A673 (cell line): ENCODE results near the gene MEAF6. TPM values are rescaled to one million over a fixed set of nuclear protein-coding genes. Genes with fewer than 3 reads are reported as not detected.

Source experiments
- BruUV-seq: library from RNA; stranded (reverse); fragments of 400-500 nt; replicated peaks from 2 replicates; lab custom pipeline; 2021; lab: Mats Ljungman, UMichigan
- CTCF ChIA-PET: fragments of 300-600 bp; sonication (Branson Sonifier 250); formaldehyde crosslinking; loops from one replicate; lab custom pipeline; 2022; ENCODE audit warnings: antibody characterized with exemption; lab: Charles Lee
- POLR2A ChIA-PET: fragments of 300-600 bp; sonication (Branson Sonifier 250); formaldehyde crosslinking; loops from one replicate; lab custom pipeline; 2022; ENCODE audit warnings: antibody characterized with exemption; ENCODE audit not compliant: low non-redundant PET; lab: Charles Lee
- DNase-seq: peaks from one replicate; pipeline ENCODE4 v3.0.0-alpha.2; 2015; ENCODE audit warnings: low spot score
- H3K27ac ChIP-seq: fragments of 200-600 bp; sonication (generic); 2 replicates; pipeline ENCODE4 v1.5.1; 2016; ENCODE audit warnings: mixed run types, low read depth, mild to moderate bottlenecking, mixed read lengths, antibody characterized with exemption, low read length; ENCODE audit not compliant: poor library complexity, severe bottlenecking
- H3K27me3 ChIP-seq: fragments of 200-600 bp; sonication (generic); replicated peaks from 2 replicates; pipeline ENCODE4 v1.6.1; 2017; ENCODE audit warnings: mixed run types, low read depth, mild to moderate bottlenecking, mixed read lengths, antibody characterized with exemption, low read length; ENCODE audit not compliant: insufficient read depth, poor library complexity
- H3K36me3 ChIP-seq: fragments of 200-600 bp; sonication (generic); 2 replicates; pipeline ENCODE4 v1.6.1; 2016; ENCODE audit warnings: mixed run types, mild to moderate bottlenecking, mixed read lengths, antibody characterized with exemption, low read length; ENCODE audit not compliant: insufficient read depth, poor library complexity, severe bottlenecking
- H3K4me1 ChIP-seq: fragments of 200-600 bp; sonication (generic); 2 replicates; pipeline ENCODE4 v1.6.1; 2017; ENCODE audit warnings: mixed run types, mild to moderate bottlenecking, mixed read lengths, antibody characterized with exemption, low read length; ENCODE audit not compliant: insufficient read depth, poor library complexity, severe bottlenecking
- H3K4me3 ChIP-seq: fragments of 200-600 bp; sonication (generic); 2 replicates; pipeline ENCODE4 v1.5.1; 2016; ENCODE audit warnings: low read depth, mixed run types, mild to moderate bottlenecking, mixed read lengths, low read length; ENCODE audit not compliant: poor library complexity, severe bottlenecking
- H3K9me3 ChIP-seq: fragments of 200-600 bp; sonication (generic); 2 replicates; pipeline ENCODE4 v1.6.1; 2016; ENCODE audit warnings: mixed run types, low read depth, mild to moderate bottlenecking, mixed read lengths, antibody characterized with exemption, low read length; ENCODE audit not compliant: poor library complexity, severe bottlenecking
- EZH2 ChIP-seq: fragments of 200-600 bp; sonication (generic); IDR thresholded peaks from 2 replicates; pipeline ENCODE4 v1.6.1; 2017; ENCODE audit warnings: borderline replicate concordance, low read depth, mild to moderate bottlenecking, mixed read lengths, antibody characterized with exemption, low read length; ENCODE audit not compliant: poor library complexity, severe bottlenecking
- intact Hi-C: fragments of 100-400 bp; cut with micrococcal nuclease; formaldehyde crosslinking; loops from one replicate; pipeline ENCODE4 v1.10.0; 2022; ENCODE audit not compliant: unreplicated experiment
- total RNA-seq: library from RNA; stranded (reverse); gene quantifications from 2 replicates; pipeline ENCODE4 v1.2.3, GENCODE V29; 2021
- TF ChIP-seq, protein P1 (sequence below): fragments of 300-800, 200-600 bp; sonication (generic); conservative IDR thresholded peaks from 2 replicates; pipeline ENCODE4 v1.5.1; 2017; ENCODE audit warnings: low read depth, mild to moderate bottlenecking, antibody characterized with exemption, low read length, moderate library complexity, mixed read lengths

MEAF6 gene
- total RNA-seq, 1 experiment from 2014 or later: 73.8 TPM

- H3K4me3 ChIP-seq: no peak overlapping the region
- TF ChIP-seq EZH2: no peak
- TF ChIP-seq, protein P1, sequence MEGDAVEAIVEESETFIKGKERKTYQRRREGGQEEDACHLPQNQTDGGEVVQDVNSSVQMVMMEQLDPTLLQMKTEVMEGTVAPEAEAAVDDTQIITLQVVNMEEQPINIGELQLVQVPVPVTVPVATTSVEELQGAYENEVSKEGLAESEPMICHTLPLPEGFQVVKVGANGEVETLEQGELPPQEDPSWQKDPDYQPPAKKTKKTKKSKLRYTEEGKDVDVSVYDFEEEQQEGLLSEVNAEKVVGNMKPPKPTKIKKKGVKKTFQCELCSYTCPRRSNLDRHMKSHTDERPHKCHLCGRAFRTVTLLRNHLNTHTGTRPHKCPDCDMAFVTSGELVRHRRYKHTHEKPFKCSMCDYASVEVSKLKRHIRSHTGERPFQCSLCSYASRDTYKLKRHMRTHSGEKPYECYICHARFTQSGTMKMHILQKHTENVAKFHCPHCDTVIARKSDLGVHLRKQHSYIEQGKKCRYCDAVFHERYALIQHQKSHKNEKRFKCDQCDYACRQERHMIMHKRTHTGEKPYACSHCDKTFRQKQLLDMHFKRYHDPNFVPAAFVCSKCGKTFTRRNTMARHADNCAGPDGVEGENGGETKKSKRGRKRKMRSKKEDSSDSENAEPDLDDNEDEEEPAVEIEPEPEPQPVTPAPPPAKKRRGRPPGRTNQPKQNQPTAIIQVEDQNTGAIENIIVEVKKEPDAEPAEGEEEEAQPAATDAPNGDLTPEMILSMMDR: no peak
- intact Hi-C loops: no loop called here
- no peaks in the 10 kb centered on the region for H3K36me3 ChIP-seq
- H3K4me1 ChIP-seq: no peaks in the 10 kb centered on the region
- ChIA-PET CTCF (interaction anchor here (0.5 kb wide), 1 partner anchor 516 kb away, joined by 5 read pairs; no protein-coding TSS in a partner anchor), POLR2A (no interaction called here)
- H3K9me3 ChIP-seq: no peaks in the 10 kb centered on the region
- no peak overlapping the region for H3K27ac ChIP-seq
- H3K27me3 ChIP-seq: no peaks in the 10 kb centered on the region
- BruUV-seq: no TSS peak
- no peak for DNase-seq
These were observed 56.0 kb downstream of the MEAF6 start for GRCh38 chr1:37458551-37458950.

DNA sequence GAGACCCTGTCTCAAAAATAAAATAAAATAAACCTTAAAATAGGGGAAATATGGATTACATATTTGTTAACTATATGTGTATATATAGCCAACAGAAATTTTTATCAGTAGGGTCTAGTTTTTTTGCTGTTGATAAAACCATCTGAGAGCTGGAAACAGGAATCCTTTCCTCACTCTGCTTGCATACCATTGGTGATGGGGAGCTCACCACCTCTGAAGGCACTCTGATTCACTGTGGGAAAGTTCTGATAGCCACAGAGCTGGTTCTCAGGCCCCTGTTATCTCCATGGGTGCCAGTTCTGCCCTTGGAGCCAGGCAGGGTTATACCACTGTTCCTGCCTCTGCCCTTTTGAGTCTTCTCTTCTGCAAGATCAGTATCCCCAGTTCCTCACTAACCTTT, 58.0 kb downstream of the MEAF6 start:
- Histone ChIP-seq H3K36me3 (no peaks in the 10 kb centered on the region), H3K4me3 (no peak overlapping the region), H3K4me1 (no peaks in the 10 kb centered on the region), H3K9me3 (no peaks in the 10 kb centered on the region), H3K27ac (no peak overlapping the region), H3K27me3 (no peaks in the 10 kb centered on the region)
- TF ChIP-seq EZH2: no peak
- TF ChIP-seq, protein P1: no peak
- BruUV-seq: no TSS peak
- POLR2A ChIA-PET: no interaction called here
- intact Hi-C loops: no loop called here
- no peak for DNase-seq
- CTCF ChIA-PET: no interaction called here

DNA sequence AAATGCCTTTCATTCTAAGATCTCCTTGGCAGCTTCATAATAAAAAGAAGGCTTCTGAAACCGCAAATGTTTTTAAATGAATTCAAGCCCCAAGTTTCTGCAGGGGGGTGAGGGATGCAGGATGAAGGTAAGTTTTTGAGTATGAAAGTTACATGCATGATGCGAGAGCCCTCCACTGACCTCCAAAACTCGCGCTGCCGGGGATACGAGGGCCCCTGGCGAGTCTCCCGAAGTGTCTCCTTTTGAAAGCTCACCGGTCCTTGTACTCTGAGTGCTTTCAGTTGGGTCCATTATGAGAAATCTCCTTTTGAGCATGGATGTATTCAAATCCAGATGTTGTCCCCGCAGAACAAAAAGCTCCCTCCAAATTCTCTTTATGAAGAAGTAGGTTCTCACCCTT, 59.0 kb downstream of the MEAF6 start:
- no TSS peak for BruUV-seq
- Histone ChIP-seq H3K36me3 (no peaks in the 10 kb centered on the region), H3K27ac (no peak overlapping the region), H3K27me3 (no peaks in the 10 kb centered on the region), H3K4me1 (no peaks in the 10 kb centered on the region), H3K4me3 (no peak overlapping the region), H3K9me3 (no peaks in the 10 kb centered on the region)
- intact Hi-C loops: loop anchor here (1.0 to 2.0 kb wide), 2 partner anchors 32 to 227 kb away; no protein-coding TSS in a partner anchor
- ChIA-PET POLR2A (no interaction called here), CTCF (interaction anchor here (1.3 kb wide), 1 partner anchor 32 kb away, joined by 7 read pairs; no protein-coding TSS in a partner anchor)
- TF ChIP-seq EZH2: no peak
- TF ChIP-seq, protein P1: no peak
- no peak for DNase-seq
